K562 (cell line): ENCODE measurements around the gene PSRC1.

Experiments used
- ATF3 ChIP-seq, 2 experiments: fragments of 450-650 bp in 1 of 2; sonication (generic) in 1 of 2; formaldehyde crosslinking in 1 of 2; IDR thresholded peaks in 1 of 2; conservative IDR thresholded peaks in 1 of 2; 2 replicates each; pipeline versions ENCODE4 v1.6.1 to v1.8.1; 2016 to 2023; ENCODE audit warnings: mild to moderate bottlenecking in 2 of 2, moderate library complexity in 2 of 2, inconsistent platforms in 1 of 2, missing genetic modification reagents in 1 of 2
- CHD1 ChIP-seq: fragments of 200-600 bp; sonication (generic); IDR thresholded peaks from one replicate; pipeline ENCODE4 v1.6.1; 2012; ENCODE audit warnings: mild to moderate bottlenecking, moderate library complexity, low read length, inconsistent platforms
- CREB1 ChIP-seq, 2 experiments: sonication (generic) in 1 of 2; formaldehyde crosslinking in 1 of 2; IDR thresholded peaks; 2 replicates each; pipeline versions ENCODE4 v1.6.1 to v1.8.0; 2012 to 2022; ENCODE audit warnings: inconsistent platforms in 1 of 2, mild to moderate bottlenecking in 1 of 2, missing genetic modification reagents in 1 of 2, moderate library complexity in 1 of 2
- CTCF ChIP-seq, 3 experiments: IDR thresholded peaks in 2 of 3; conservative IDR thresholded peaks in 1 of 3; 2 replicates each; pipeline ENCODE4 v1.5.1; 2011 to 2012; ENCODE audit warnings: low read length in 3 of 3, mild to moderate bottlenecking in 3 of 3, control low read depth in 2 of 3, improper control_type of control experiment in 1 of 3, inconsistent platforms in 1 of 3, low read depth in 1 of 3, mixed read lengths in 1 of 3, moderate library complexity in 1 of 3; ENCODE audit not compliant: insufficient read depth in 2 of 3
- EZH2 ChIP-seq: IDR thresholded peaks from 2 replicates; pipeline ENCODE4 v1.6.1; 2012; ENCODE audit warnings: low read depth, mild to moderate bottlenecking, inconsistent platforms, low read length, borderline replicate concordance
- FOXK1 ChIP-seq: sonication (generic); formaldehyde crosslinking; IDR thresholded peaks from 2 replicates; pipeline ENCODE4 v1.8.0; 2022; ENCODE audit warnings: missing genetic modification reagents, mild to moderate bottlenecking, borderline replicate concordance
- MCM5 ChIP-seq: fragments of 450-650 bp; IDR thresholded peaks from 2 replicates; pipeline ENCODE4 v1.6.1; 2016; ENCODE audit warnings: low read depth

GRCh38 chr1:109243860-109244552 lies 38.9 kb downstream of the PSRC1 start:
- no peak for TF ChIP-seq CREB1 (IDR thresholded peaks at IDR 0.05)
- TF ChIP-seq CREB1 (CRISPR knock-in tag; IDR thresholded peaks at IDR 0.05) = no peak
- no peak for TF ChIP-seq CTCF (IDR thresholded peaks at IDR 0.05 in 2 of 3, conservative IDR thresholded peaks at IDR 0.05 in 1 of 3; ENCODE audit: insufficient read depth in 2 of 3, low read depth in 1 of 3, low read length in 3 of 3)
- no peak for TF ChIP-seq FOXK1 (CRISPR knock-in tag)
- TF ChIP-seq MCM5 = no peak
- TF ChIP-seq CHD1 = no peak
- TF ChIP-seq EZH2 = no peak
- TF ChIP-seq ATF3 (IDR thresholded peaks at IDR 0.05) = no peak
- no peak for TF ChIP-seq ATF3 (CRISPR knock-in tag; conservative IDR thresholded peaks at IDR 0.05)
